Lower leg skin (tissue), 3 donors: Measurements from ENCODE around the gene KCNA3.

ENCODE experiments used
- POLR2A ChIP-seq, 2 donors: fragments of 450-650 bp; IDR thresholded peaks; one replicate each; pipeline ENCODE4 v1.6.1; 2016 to 2017; ENCODE audit warnings: antibody characterized with exemption in 2 of 2, mild to moderate bottlenecking in 1 of 2, moderate library complexity in 1 of 2
- TF ChIP-seq, protein P1 (sequence below), 3 donors: fragments of 450-650 bp; IDR thresholded peaks; one replicate each; pipeline ENCODE4 v1.5.1; 2016; ENCODE audit warnings: antibody characterized with exemption in 3 of 3, mild to moderate bottlenecking in 3 of 3, moderate library complexity in 2 of 3

DNA sequence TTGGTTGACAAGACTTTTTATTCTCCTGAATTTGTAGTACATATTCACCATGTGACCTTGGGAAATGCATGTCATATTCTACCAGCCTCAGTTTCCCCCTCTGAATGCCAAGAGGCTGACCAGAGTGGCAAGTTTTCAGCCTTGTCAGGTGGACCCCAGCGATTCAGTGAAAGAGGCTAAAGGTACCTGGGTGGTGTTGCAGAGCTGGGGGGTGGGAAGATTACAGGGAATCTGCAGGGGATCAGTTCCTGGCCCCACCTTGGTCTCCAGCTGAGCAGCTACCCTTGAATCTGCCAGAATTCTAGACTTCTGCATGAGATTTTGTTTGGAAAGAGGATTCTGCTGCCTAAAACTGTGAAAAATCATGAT is 40.7 kb downstream of the KCNA3 start:
- TF ChIP-seq, protein P1, sequence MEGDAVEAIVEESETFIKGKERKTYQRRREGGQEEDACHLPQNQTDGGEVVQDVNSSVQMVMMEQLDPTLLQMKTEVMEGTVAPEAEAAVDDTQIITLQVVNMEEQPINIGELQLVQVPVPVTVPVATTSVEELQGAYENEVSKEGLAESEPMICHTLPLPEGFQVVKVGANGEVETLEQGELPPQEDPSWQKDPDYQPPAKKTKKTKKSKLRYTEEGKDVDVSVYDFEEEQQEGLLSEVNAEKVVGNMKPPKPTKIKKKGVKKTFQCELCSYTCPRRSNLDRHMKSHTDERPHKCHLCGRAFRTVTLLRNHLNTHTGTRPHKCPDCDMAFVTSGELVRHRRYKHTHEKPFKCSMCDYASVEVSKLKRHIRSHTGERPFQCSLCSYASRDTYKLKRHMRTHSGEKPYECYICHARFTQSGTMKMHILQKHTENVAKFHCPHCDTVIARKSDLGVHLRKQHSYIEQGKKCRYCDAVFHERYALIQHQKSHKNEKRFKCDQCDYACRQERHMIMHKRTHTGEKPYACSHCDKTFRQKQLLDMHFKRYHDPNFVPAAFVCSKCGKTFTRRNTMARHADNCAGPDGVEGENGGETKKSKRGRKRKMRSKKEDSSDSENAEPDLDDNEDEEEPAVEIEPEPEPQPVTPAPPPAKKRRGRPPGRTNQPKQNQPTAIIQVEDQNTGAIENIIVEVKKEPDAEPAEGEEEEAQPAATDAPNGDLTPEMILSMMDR (IDR thresholded peaks at IDR 0.05) = no peak
- TF ChIP-seq POLR2A (IDR thresholded peaks at IDR 0.05) = no peak
